Osteocyte (in vitro differentiated cells): ENCODE measurements around the gene NCF4. TPM values are rescaled to one million over a fixed set of nuclear protein-coding genes. Genes with fewer than 3 reads are reported as not detected.

Source experiments
- DNase-seq: peaks from one replicate; pipeline ENCODE4 v3.0.0; 2021; ENCODE audit warnings: mixed read lengths; ENCODE audit not compliant: unreplicated experiment; ENCODE audit errors: extremely low spot score
- H3K27ac Mint-ChIP-seq: one replicate; pipeline ENCODE4 v1.8.0; 2021; ENCODE audit warnings: mild to moderate bottlenecking, mixed read lengths; ENCODE audit not compliant: unreplicated experiment
- H3K27me3 Mint-ChIP-seq: one replicate; pipeline ENCODE4 v1.8.0; 2021; ENCODE audit warnings: mixed read lengths; ENCODE audit not compliant: unreplicated experiment
- H3K36me3 Mint-ChIP-seq: one replicate; pipeline ENCODE4 v1.8.0; 2021; ENCODE audit warnings: mixed read lengths; ENCODE audit not compliant: unreplicated experiment
- H3K4me1 Mint-ChIP-seq: one replicate; pipeline ENCODE4 v1.8.0; 2021; ENCODE audit warnings: mixed read lengths; ENCODE audit not compliant: unreplicated experiment
- H3K4me3 Mint-ChIP-seq: one replicate; pipeline ENCODE4 v1.8.0; 2021; ENCODE audit warnings: mild to moderate bottlenecking, moderate library complexity, mixed read lengths; ENCODE audit not compliant: unreplicated experiment
- H3K9me3 Mint-ChIP-seq: one replicate; pipeline ENCODE4 v1.8.0; 2021; ENCODE audit warnings: mixed read lengths; ENCODE audit not compliant: unreplicated experiment
- CTCF ChIP-seq: fragments of 200-600 bp; sonication (generic); IDR thresholded peaks from 2 replicates; pipeline ENCODE4 v1.5.0; 2021; ENCODE audit warnings: antibody characterized with exemption, mild to moderate bottlenecking, moderate library complexity
- total RNA-seq: library from RNA; stranded (reverse); gene quantifications from 2 replicates; pipeline ENCODE4 v1.2.1, GENCODE V29; 2021

The NCF4 gene
- total RNA-seq, 1 donor from 2014 or later, result not detected

GRCh38 chr22:36829370-36830002 lies 31.3 kb upstream of the NCF4 start:
- Mint-ChIP-seq H3K9me3 (no peaks in the 10 kb centered on the region), H3K4me1 (no peaks in the 10 kb centered on the region), H3K27ac (no peak overlapping the region), H3K4me3 (no peak overlapping the region), H3K36me3 (no peaks in the 10 kb centered on the region), H3K27me3 (peaks cover 60% of the 10 kb centered on the region)
- no peak for DNase-seq
- no peak for TF ChIP-seq CTCF

DNA sequence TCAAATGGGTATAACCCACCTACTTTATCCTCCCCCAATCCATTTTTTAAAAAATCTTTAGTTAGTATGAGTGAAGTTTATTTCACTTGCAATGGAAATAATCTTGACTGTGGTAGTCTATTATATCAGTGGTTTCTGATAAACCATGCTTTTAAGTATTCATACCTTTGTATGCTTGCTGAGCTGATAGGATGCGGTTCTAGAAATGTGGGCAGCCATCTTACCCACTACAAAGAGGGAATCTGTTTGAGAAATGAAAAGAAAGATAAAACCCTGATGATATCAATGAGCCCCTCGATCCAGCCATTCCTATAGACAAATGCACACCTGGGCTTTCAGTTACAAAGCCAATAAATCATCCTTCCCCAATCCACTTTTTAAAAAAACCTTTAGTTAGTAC lies 30.2 kb upstream of the NCF4 start:
- no peak overlapping the region for H3K4me3 Mint-ChIP-seq
- H3K27me3 Mint-ChIP-seq, result peaks cover 67% of the 10 kb centered on the region
- no peak for TF ChIP-seq CTCF
- H3K9me3 Mint-ChIP-seq, result no peaks in the 10 kb centered on the region
- H3K4me1 Mint-ChIP-seq, result no peaks in the 10 kb centered on the region
- DNase-seq, result no peak
- H3K27ac Mint-ChIP-seq, result no peak overlapping the region
- no peaks in the 10 kb centered on the region for H3K36me3 Mint-ChIP-seq

GRCh38 chr22:36831206-36831605 lies 29.6 kb upstream of the NCF4 start:
- Mint-ChIP-seq H3K27me3 (peaks cover 73% of the 10 kb centered on the region), H3K36me3 (no peaks in the 10 kb centered on the region), H3K27ac (no peak overlapping the region), H3K4me3 (no peak overlapping the region), H3K4me1 (no peaks in the 10 kb centered on the region), H3K9me3 (no peaks in the 10 kb centered on the region)
- no peak for TF ChIP-seq CTCF
- DNase-seq, result no peak

DNA sequence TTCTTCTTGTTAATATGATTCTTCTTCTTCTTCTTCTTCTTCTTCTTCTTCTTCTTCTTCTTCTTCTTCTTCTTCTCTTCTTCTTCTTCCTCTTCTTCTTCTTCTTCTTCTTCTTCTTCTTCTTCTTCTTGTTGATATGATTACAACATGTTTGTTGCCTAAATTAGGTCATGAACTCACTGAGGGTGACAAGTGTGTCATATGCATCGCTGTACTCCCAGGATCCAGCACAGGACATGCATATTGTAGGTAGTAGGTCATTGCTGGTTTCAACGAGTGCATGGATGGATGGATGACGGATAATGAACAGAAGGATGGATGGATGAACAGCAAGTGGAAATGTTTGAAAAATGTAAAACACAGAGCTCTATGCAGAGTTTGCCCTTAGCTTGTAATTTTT lies 29.1 kb upstream of the NCF4 start:
- no peak for TF ChIP-seq CTCF
- no peaks in the 10 kb centered on the region for H3K9me3 Mint-ChIP-seq
- no peak overlapping the region for H3K4me3 Mint-ChIP-seq
- no peak for DNase-seq
- no peaks in the 10 kb centered on the region for H3K36me3 Mint-ChIP-seq
- H3K4me1 Mint-ChIP-seq, result no peaks in the 10 kb centered on the region
- H3K27ac Mint-ChIP-seq, result no peak overlapping the region
- H3K27me3 Mint-ChIP-seq, result peaks cover 68% of the 10 kb centered on the region

GRCh38 chr22:36833073-36833472 lies 27.7 kb upstream of the NCF4 start:
- H3K27ac Mint-ChIP-seq, result no peak overlapping the region
- DNase-seq, result no peak
- peaks cover 68% of the 10 kb centered on the region for H3K27me3 Mint-ChIP-seq
- no peaks in the 10 kb centered on the region for H3K4me1 Mint-ChIP-seq
- no peak overlapping the region for H3K4me3 Mint-ChIP-seq
- H3K36me3 Mint-ChIP-seq, result no peaks in the 10 kb centered on the region
- no peaks in the 10 kb centered on the region for H3K9me3 Mint-ChIP-seq
- no peak for TF ChIP-seq CTCF
